Measurements from ENCODE around the gene TIMM21. TPM values are rescaled to one million over a fixed set of nuclear protein-coding genes. Genes with fewer than 3 reads are reported as not detected.

TIMM21 gene
- total RNA-seq, 1 donor from 2014 or later = 19.8 TPM

DNA sequence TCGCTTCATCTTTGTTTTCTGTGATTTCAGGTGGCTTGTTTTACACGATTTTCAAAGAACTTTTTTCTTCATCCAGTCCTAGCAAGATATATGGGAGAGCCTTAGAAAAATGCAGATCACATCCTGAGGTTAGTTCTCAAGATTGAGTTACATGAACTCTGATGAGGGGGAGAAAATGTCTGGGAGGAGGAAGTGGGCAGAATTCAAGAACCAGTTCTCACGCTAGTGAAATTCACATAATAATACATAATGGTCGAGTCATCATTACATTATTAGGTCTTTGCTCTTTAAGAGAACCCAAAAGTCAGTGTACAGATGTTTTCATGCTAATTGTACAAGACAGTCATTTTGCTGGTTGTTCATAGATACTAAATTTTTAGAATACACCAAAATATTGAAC, 7.0 kb downstream of the TIMM21 start:
- Histone ChIP-seq H3K36me3 (ENCODE audit: control insufficient read depth in 3 of 3, insufficient read depth in 3 of 3, low read length in 3 of 3) (peaks cover 27 to 50% (median 45%) of the 10 kb centered on the region in 3 donors), H3K27ac (ENCODE audit: low read depth, low read length) (no peak overlapping the region), H3K27me3 (ENCODE audit: control insufficient read depth in 3 of 3, insufficient read depth in 3 of 3, low read length in 3 of 3) (no peaks in the 10 kb centered on the region), H3K9ac (ENCODE audit: low read depth in 1 of 3, low read length in 3 of 3) (no peak overlapping the region), H3K9me3 (ENCODE audit: control insufficient read depth in 3 of 3, low read length in 3 of 3) (no peaks in the 10 kb centered on the region), H3K4me3 (ENCODE audit: low read length in 3 of 3) (no peak overlapping the region), H3K4me1 (ENCODE audit: control insufficient read depth in 3 of 3, insufficient read depth in 3 of 3, low read length in 3 of 3) (peaks cover 19 to 29% (median 27%) of the 10 kb centered on the region in 3 donors)

DNA sequence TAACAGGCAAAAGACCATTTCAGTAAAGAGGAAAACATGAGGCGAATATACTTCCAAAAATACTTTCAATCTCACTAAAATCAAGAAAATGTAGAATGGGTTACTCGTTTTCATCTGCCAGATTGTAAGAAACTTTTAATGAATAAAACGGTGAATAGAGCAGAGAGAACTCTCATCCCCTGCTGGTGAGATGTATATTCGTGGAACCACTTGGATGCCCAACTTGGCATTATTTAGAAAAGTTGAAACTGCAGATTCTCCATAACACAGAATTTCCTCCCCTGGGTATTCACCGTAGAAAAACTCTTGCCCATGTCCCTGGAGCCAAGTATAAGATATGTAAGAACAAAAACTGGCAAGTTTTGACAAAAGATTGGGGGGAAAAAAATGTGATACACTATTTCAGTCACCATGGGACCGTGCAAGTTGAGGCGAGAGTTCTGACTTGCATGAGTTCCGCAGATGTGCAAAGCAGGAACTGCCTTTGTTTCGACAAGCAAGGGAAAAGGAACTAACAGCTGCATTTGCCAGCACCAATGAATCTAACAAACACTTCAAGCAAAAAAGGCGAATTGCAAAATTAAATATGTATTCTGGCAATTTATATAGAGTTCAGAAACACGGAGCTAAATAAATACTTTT, 14.8 kb downstream of the TIMM21 start:
- Histone ChIP-seq H3K36me3 (ENCODE audit: control insufficient read depth in 3 of 3, insufficient read depth in 3 of 3, low read length in 3 of 3) (peaks cover 11 to 42% (median 30%) of the 10 kb centered on the region in 3 donors), H3K27ac (ENCODE audit: low read depth, low read length) (no peak overlapping the region)

DNA sequence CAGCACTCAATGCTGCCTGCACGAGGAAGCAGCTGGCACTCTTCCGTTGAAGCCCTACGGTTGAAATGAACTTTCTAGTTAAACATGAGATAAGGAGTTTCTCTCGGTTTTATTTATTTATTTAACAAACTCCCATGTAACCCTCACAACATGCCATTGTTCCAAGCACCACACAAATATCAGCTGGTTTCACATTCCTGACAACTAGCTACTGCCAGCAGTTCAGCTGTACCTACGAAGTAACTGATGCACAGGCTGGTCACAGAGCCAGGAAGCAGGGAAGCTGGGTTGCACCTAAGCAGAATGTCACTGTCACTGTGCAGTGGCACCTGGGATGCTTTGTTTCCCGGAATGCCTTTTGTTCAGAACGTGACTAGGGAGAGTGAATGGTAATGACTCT, 18.1 kb downstream of the TIMM21 start:
- H3K36me3 ChIP-seq (ENCODE audit: control insufficient read depth in 3 of 3, insufficient read depth in 3 of 3, low read length in 3 of 3) = peaks cover 0 to 11% (median 5%) of the 10 kb centered on the region in 3 donors
- H3K27ac ChIP-seq (ENCODE audit: low read depth, low read length) = no peak overlapping the region
- no peak overlapping the region for H3K9ac ChIP-seq (ENCODE audit: low read depth in 1 of 3, low read length in 3 of 3)
- no peaks in the 10 kb centered on the region for H3K4me1 ChIP-seq (ENCODE audit: control insufficient read depth in 3 of 3, insufficient read depth in 3 of 3, low read length in 3 of 3)
- no peaks in the 10 kb centered on the region for H3K9me3 ChIP-seq (ENCODE audit: control insufficient read depth in 3 of 3, low read length in 3 of 3)
- no peaks in the 10 kb centered on the region for H3K27me3 ChIP-seq (ENCODE audit: control insufficient read depth in 3 of 3, insufficient read depth in 3 of 3, low read length in 3 of 3)
- no peak overlapping the region for H3K4me3 ChIP-seq (ENCODE audit: low read length in 3 of 3)

More for the DNA sequence above, 14.8 kb downstream of the TIMM21 start:
- Histone ChIP-seq H3K4me1 (ENCODE audit: control insufficient read depth in 3 of 3, insufficient read depth in 3 of 3, low read length in 3 of 3) (no peaks in the 10 kb centered on the region), H3K27me3 (ENCODE audit: control insufficient read depth in 3 of 3, insufficient read depth in 3 of 3, low read length in 3 of 3) (no peaks in the 10 kb centered on the region), H3K4me3 (ENCODE audit: low read length in 3 of 3) (no peak overlapping the region), H3K9ac (ENCODE audit: low read depth in 1 of 3, low read length in 3 of 3) (no peak overlapping the region), H3K9me3 (ENCODE audit: control insufficient read depth in 3 of 3, low read length in 3 of 3) (no peaks in the 10 kb centered on the region)

DNA sequence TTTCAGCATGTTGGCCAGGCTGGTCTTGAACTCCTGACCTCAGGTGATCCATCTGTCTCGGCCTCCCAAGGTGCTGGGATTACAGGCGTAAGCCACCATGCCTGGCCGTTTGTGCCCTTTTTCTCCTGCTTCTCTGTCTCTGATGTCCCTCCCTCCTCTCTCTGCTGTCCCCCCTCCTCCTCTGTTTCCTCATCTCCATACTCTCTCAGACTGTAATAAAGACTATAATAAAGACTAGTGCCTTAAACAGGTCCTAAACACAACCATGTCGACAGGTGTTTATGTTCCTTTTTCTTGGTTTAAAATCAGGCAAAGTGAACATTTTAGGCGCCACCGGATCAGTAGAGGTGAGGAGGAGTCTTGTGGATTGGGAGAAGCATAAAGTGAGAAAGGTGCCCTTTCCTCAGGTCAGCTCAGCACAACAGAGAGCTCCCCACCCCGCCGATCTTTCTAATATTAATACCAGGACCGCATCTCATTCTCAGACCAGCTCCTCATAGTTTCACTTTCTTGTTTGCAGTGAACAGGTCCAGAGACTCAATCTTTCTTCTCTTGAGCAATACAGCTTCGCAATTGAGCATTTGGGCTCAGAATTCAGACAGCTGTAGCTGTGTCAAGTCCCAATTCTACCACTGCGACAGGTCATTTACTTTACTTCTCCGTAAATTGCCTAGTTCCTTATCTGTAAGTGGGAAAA, 23.7 kb downstream of the TIMM21 start:
- Histone ChIP-seq H3K4me1 (ENCODE audit: control insufficient read depth in 3 of 3, insufficient read depth in 3 of 3, low read length in 3 of 3) (no peaks in the 10 kb centered on the region), H3K36me3 (ENCODE audit: control insufficient read depth in 3 of 3, insufficient read depth in 3 of 3, low read length in 3 of 3) (no peaks in the 10 kb centered on the region), H3K9ac (ENCODE audit: low read depth in 1 of 3, low read length in 3 of 3) (no peak overlapping the region), H3K27me3 (ENCODE audit: control insufficient read depth in 3 of 3, insufficient read depth in 3 of 3, low read length in 3 of 3) (peaks cover 9 to 18% (median 17%) of the 10 kb centered on the region in 3 donors), H3K4me3 (ENCODE audit: low read length in 3 of 3) (no peak overlapping the region), H3K9me3 (ENCODE audit: control insufficient read depth in 3 of 3, low read length in 3 of 3) (no peaks in the 10 kb centered on the region), H3K27ac (ENCODE audit: low read depth, low read length) (no peak overlapping the region)

DNA sequence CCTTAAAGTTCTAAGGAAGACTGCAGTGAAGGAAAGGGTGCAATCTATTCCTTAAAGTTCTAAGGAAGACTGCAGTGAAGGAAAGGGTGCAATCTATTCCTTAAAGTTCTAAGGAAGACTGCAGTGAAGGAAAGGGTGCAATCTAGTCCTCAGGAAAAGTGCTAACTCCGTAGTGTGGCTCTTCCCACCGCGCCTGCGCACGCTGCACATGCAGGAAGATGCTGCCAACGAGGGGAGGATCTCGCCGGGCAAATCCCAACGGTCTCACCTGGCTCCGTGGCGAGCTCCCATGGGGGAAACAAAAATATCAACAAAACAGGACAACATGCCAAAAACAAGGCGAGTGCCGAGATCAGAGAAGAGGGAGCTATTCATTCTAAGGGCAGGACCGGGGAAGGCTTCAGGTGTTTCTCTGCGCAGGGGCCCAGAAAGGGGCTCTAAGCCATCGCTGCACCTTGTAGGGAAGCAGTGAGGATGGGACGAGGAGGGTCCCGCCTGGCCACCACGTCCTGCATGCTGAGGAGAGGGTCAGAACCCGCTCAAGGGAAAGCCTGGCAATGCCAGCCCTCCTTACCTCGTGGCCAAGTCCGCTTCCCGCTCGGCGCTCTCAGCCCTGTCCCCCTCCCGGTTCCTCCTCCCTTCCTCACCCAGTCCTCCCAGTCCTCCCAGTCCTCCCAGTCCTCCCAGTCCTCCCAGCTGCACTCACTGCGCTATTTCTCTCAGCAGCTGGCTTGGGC, 24.5 kb downstream of the TIMM21 start:
- H3K9me3 ChIP-seq (ENCODE audit: control insufficient read depth in 3 of 3, low read length in 3 of 3) = no peaks in the 10 kb centered on the region
- H3K9ac ChIP-seq (ENCODE audit: low read depth in 1 of 3, low read length in 3 of 3) = no peak overlapping the region
- no peak overlapping the region for H3K4me3 ChIP-seq (ENCODE audit: low read length in 3 of 3)
- peaks cover 9 to 19% (median 18%) of the 10 kb centered on the region in 3 donors for H3K27me3 ChIP-seq (ENCODE audit: control insufficient read depth in 3 of 3, insufficient read depth in 3 of 3, low read length in 3 of 3)
- H3K4me1 ChIP-seq (ENCODE audit: control insufficient read depth in 3 of 3, insufficient read depth in 3 of 3, low read length in 3 of 3) = no peaks in the 10 kb centered on the region
- H3K27ac ChIP-seq (ENCODE audit: low read depth, low read length) = no peak overlapping the region
- no peaks in the 10 kb centered on the region for H3K36me3 ChIP-seq (ENCODE audit: control insufficient read depth in 3 of 3, insufficient read depth in 3 of 3, low read length in 3 of 3)

DNA sequence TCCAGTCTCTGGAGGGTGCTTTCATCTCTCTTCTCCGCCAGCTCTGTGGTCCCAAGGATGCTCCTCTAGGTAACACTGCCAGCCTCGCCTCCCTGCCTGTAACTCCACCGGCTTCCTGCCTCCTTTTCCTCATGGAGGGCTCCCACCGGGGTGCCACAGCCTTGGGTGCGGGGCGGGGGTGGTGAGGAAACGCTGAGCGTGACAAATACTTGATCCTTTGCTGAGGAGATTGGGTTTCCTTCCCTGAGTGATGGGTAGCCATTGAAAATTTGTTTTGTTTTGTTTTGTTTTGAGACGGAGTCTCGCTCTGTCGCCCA, 25.1 kb downstream of the TIMM21 start:
- no peaks in the 10 kb centered on the region for H3K9me3 ChIP-seq (ENCODE audit: control insufficient read depth in 3 of 3, low read length in 3 of 3)

DNA sequence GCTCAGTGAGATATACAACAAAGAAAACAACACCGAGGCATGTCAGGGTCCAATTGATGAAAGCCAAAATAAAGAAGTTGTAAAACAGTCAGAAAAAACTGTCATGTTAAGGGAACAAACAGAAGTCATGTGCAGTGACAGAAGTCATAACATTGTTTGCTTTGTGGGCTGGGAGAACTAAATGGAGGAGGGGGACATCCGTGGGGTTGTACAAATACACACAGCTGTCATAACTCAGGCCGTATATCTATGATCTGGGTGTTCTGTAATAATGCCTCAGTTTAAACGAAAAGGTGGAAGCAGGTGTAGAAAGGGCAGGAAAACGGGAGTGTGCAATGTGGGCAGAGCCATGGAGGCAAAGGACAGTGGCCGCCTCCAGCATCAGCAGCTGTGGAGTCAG, 27.3 kb downstream of the TIMM21 start:
- no peak overlapping the region for H3K4me3 ChIP-seq (ENCODE audit: low read length in 3 of 3)
- no peak overlapping the region for H3K27ac ChIP-seq (ENCODE audit: low read depth, low read length)
- H3K4me1 ChIP-seq (ENCODE audit: control insufficient read depth in 3 of 3, insufficient read depth in 3 of 3, low read length in 3 of 3) = no peaks in the 10 kb centered on the region
- peaks cover 0 to 3% (median 0%) of the 10 kb centered on the region in 3 donors for H3K9me3 ChIP-seq (ENCODE audit: control insufficient read depth in 3 of 3, low read length in 3 of 3)
- H3K27me3 ChIP-seq (ENCODE audit: control insufficient read depth in 3 of 3, insufficient read depth in 3 of 3, low read length in 3 of 3) = peaks cover 14 to 28% (median 24%) of the 10 kb centered on the region in 3 donors
- no peak overlapping the region for H3K9ac ChIP-seq (ENCODE audit: low read depth in 1 of 3, low read length in 3 of 3)
- no peaks in the 10 kb centered on the region for H3K36me3 ChIP-seq (ENCODE audit: control insufficient read depth in 3 of 3, insufficient read depth in 3 of 3, low read length in 3 of 3)

More for the DNA sequence above, 25.1 kb downstream of the TIMM21 start:
- Histone ChIP-seq H3K27me3 (ENCODE audit: control insufficient read depth in 3 of 3, insufficient read depth in 3 of 3, low read length in 3 of 3) (peaks cover 9 to 19% (median 18%) of the 10 kb centered on the region in 3 donors), H3K36me3 (ENCODE audit: control insufficient read depth in 3 of 3, insufficient read depth in 3 of 3, low read length in 3 of 3) (no peaks in the 10 kb centered on the region), H3K9ac (ENCODE audit: low read depth in 1 of 3, low read length in 3 of 3) (no peak overlapping the region), H3K27ac (ENCODE audit: low read depth, low read length) (no peak overlapping the region), H3K4me3 (ENCODE audit: low read length in 3 of 3) (no peak overlapping the region), H3K4me1 (ENCODE audit: control insufficient read depth in 3 of 3, insufficient read depth in 3 of 3, low read length in 3 of 3) (no peaks in the 10 kb centered on the region)

DNA sequence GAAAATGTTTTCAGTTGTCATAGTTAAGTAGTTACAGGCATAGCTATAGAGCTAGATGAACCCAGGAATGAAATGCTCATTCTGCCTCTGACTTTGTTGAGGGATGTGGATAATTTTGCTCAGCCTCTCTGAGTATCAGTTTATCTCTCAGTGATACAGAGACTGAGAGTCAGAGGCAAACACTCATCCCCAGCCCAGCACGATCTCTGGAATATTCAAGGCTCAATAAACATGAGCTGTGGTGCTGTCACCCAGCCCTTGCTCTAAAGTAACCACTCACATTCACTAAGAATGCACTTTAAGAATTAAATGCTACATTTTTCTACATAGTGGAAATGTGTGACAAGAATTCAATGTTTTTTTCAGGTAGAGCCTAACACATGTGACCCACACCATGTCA, 30.6 kb downstream of the TIMM21 start:
- Histone ChIP-seq H3K36me3 (ENCODE audit: control insufficient read depth in 3 of 3, insufficient read depth in 3 of 3, low read length in 3 of 3) (no peaks in the 10 kb centered on the region), H3K4me3 (ENCODE audit: low read length in 3 of 3) (no peak overlapping the region), H3K9me3 (ENCODE audit: control insufficient read depth in 3 of 3, low read length in 3 of 3) (peaks cover 0 to 3% (median 0%) of the 10 kb centered on the region in 3 donors)

DNA sequence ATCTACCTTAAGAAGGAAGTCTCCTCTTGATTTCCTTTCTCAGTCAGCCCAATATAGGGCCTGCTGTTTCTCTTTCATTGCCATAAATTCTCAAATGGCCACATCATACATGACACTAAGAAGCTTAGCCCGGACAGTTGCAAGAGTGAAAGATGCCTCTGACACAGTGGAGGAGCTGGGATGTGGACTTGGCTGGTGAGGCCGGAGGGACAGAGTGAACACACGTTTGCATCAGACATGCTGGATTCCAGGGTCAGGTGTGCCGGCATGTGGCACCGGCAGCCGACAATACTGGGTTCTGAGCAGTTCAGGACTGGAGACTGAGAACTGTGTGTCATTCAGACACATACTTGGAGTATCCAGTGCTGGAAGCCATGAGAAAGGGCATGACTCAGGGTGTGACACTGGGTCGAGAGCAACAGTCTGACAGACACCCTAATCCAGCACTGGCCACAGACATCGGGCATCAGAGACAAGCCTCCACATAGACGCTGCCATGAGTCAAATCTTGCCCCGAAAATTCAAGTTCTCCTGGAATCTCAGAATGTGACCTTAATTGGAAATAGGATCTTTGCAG, 31.4 kb downstream of the TIMM21 start:
- Histone ChIP-seq H3K4me1 (ENCODE audit: control insufficient read depth in 3 of 3, insufficient read depth in 3 of 3, low read length in 3 of 3) (no peaks in the 10 kb centered on the region), H3K9me3 (ENCODE audit: control insufficient read depth in 3 of 3, low read length in 3 of 3) (peaks cover 0 to 3% (median 0%) of the 10 kb centered on the region in 3 donors), H3K9ac (ENCODE audit: low read depth in 1 of 3, low read length in 3 of 3) (no peak overlapping the region), H3K36me3 (ENCODE audit: control insufficient read depth in 3 of 3, insufficient read depth in 3 of 3, low read length in 3 of 3) (no peaks in the 10 kb centered on the region), H3K4me3 (ENCODE audit: low read length in 3 of 3) (no peak overlapping the region), H3K27me3 (ENCODE audit: control insufficient read depth in 3 of 3, insufficient read depth in 3 of 3, low read length in 3 of 3) (peaks cover 16 to 41% (median 19%) of the 10 kb centered on the region in 3 donors), H3K27ac (ENCODE audit: low read depth, low read length) (no peak overlapping the region)

More for the DNA sequence above, 30.6 kb downstream of the TIMM21 start:
- H3K27ac ChIP-seq (ENCODE audit: low read depth, low read length) = no peak overlapping the region
- peaks cover 16 to 36% (median 19%) of the 10 kb centered on the region in 3 donors for H3K27me3 ChIP-seq (ENCODE audit: control insufficient read depth in 3 of 3, insufficient read depth in 3 of 3, low read length in 3 of 3)
- H3K4me1 ChIP-seq (ENCODE audit: control insufficient read depth in 3 of 3, insufficient read depth in 3 of 3, low read length in 3 of 3) = no peaks in the 10 kb centered on the region
- no peak overlapping the region for H3K9ac ChIP-seq (ENCODE audit: low read depth in 1 of 3, low read length in 3 of 3)
